Liver (tissue), 9 donors: Measurements from ENCODE around the gene MCM10. TPM values are rescaled to one million over a fixed set of nuclear protein-coding genes. Genes with fewer than 3 reads are reported as not detected.
"Not testable (repeated sequence)": the region's sequence is repeated elsewhere in the genome, so short reads cannot be mapped to it uniquely, and the experiment has no call there.

Experiments used
- DNase-seq: peaks from one replicate; pipeline ENCODE4 v3.0.0-alpha.2; 2017; ENCODE audit warnings: low spot score
- H3K27ac ChIP-seq, 2 donors: one replicate each; pipeline ENCODE4 v1.7.0; 2013; ENCODE audit warnings: inconsistent platforms in 2 of 2, low read length in 2 of 2, control low read depth in 1 of 2, low read depth in 1 of 2, mild to moderate bottlenecking in 1 of 2
- H3K27me3 ChIP-seq, 4 donors: one replicate each; pipeline versions ENCODE4 v1.6.1 to v1.7.0; 2013; ENCODE audit warnings: low read length in 3 of 4, inconsistent platforms in 1 of 4, mild to moderate bottlenecking in 1 of 4, moderate library complexity in 1 of 4; ENCODE audit not compliant: control insufficient read depth in 4 of 4, insufficient read depth in 4 of 4
- H3K36me3 ChIP-seq, 4 donors: one replicate each; pipeline versions ENCODE4 v1.6.1 to v1.7.0; 2013; ENCODE audit warnings: low read length in 3 of 4, mild to moderate bottlenecking in 3 of 4, low read depth in 1 of 4, moderate library complexity in 1 of 4; ENCODE audit not compliant: control insufficient read depth in 4 of 4, insufficient read depth in 3 of 4
- H3K4me1 ChIP-seq, 4 donors: one replicate each; pipeline versions ENCODE4 v1.6.1 to v1.7.0; 2013; ENCODE audit warnings: low read length in 3 of 4, mild to moderate bottlenecking in 3 of 4, moderate library complexity in 1 of 4; ENCODE audit not compliant: control insufficient read depth in 4 of 4, insufficient read depth in 4 of 4
- H3K4me3 ChIP-seq, 3 donors: one replicate each; pipeline versions ENCODE4 v1.6.1 to v1.7.0; 2013; ENCODE audit warnings: low read length in 3 of 3, control low read depth in 1 of 3, low read depth in 1 of 3, mild to moderate bottlenecking in 1 of 3
- H3K9ac ChIP-seq, 2 donors: one replicate each; pipeline ENCODE4 v1.7.0; 2013; ENCODE audit warnings: low read length in 2 of 2, mild to moderate bottlenecking in 2 of 2, moderate library complexity in 2 of 2, control low read depth in 1 of 2, low read depth in 1 of 2
- H3K9me3 ChIP-seq, 4 donors: one replicate each; pipeline versions ENCODE4 v1.6.1 to v1.7.0; 2013; ENCODE audit warnings: low read length in 3 of 4; ENCODE audit not compliant: control insufficient read depth in 4 of 4
- ATF3 ChIP-seq: IDR thresholded peaks from 2 replicates; pipeline ENCODE4 v1.6.1; 2016; ENCODE audit warnings: antibody characterized with exemption
- CTCF ChIP-seq: fragments of 150-350 bp; IDR thresholded peaks from 2 replicates; pipeline ENCODE4 v1.5.1; 2017; ENCODE audit warnings: improper control_type of control experiment, low read depth, low read length; ENCODE audit not compliant: missing input control
- FOXA1 ChIP-seq: IDR thresholded peaks from 2 replicates; pipeline ENCODE4 v1.6.1; 2016; ENCODE audit warnings: antibody characterized with exemption
- FOXA2 ChIP-seq: IDR thresholded peaks from 2 replicates; pipeline ENCODE4 v1.6.1; 2016; ENCODE audit warnings: antibody characterized with exemption
- GABPA ChIP-seq, 2 donors: IDR thresholded peaks in 1 of 2; conservative IDR thresholded peaks in 1 of 2; 2 replicates each; pipeline ENCODE4 v1.6.1; 2016; ENCODE audit warnings: antibody characterized with exemption in 2 of 2, mild to moderate bottlenecking in 1 of 2, moderate library complexity in 1 of 2
- HNF4A ChIP-seq, 2 donors: conservative IDR thresholded peaks; 2 replicates each; pipeline ENCODE4 v1.6.1; 2016; ENCODE audit warnings: antibody characterized with exemption in 2 of 2, mild to moderate bottlenecking in 2 of 2
- HNF4G ChIP-seq: IDR thresholded peaks from 2 replicates; pipeline ENCODE4 v1.6.1; 2016; ENCODE audit warnings: antibody characterized with exemption
- JUND ChIP-seq, 2 donors: IDR thresholded peaks; 2 replicates each; pipeline ENCODE4 v1.6.1; 2016; ENCODE audit warnings: antibody characterized with exemption in 2 of 2
- MAX ChIP-seq: IDR thresholded peaks from 2 replicates; pipeline ENCODE4 v1.6.1; 2016; ENCODE audit warnings: antibody characterized with exemption
- NR2F2 ChIP-seq: IDR thresholded peaks from 2 replicates; pipeline ENCODE4 v1.6.1; 2016; ENCODE audit warnings: antibody characterized with exemption
- RAD21 ChIP-seq, 2 donors: IDR thresholded peaks; 2 replicates each; pipeline ENCODE4 v1.6.1; 2016; ENCODE audit warnings: antibody characterized with exemption in 2 of 2, mild to moderate bottlenecking in 2 of 2
- REST ChIP-seq: IDR thresholded peaks from 2 replicates; pipeline ENCODE4 v1.6.1; 2016; ENCODE audit warnings: antibody characterized with exemption, mild to moderate bottlenecking
- RXRA ChIP-seq, 2 donors: IDR thresholded peaks; 2 replicates each; pipeline ENCODE4 v1.6.1; 2017 to 2018; ENCODE audit warnings: antibody characterized with exemption in 2 of 2, mild to moderate bottlenecking in 1 of 2
- SP1 ChIP-seq: IDR thresholded peaks from 2 replicates; pipeline ENCODE4 v1.6.1; 2018; ENCODE audit warnings: antibody characterized with exemption, mild to moderate bottlenecking
- TAF1 ChIP-seq: conservative IDR thresholded peaks from 2 replicates; pipeline ENCODE4 v1.6.1; 2016; ENCODE audit warnings: antibody characterized with exemption, mild to moderate bottlenecking
- YY1 ChIP-seq: IDR thresholded peaks from 2 replicates; pipeline ENCODE4 v1.6.1; 2016; ENCODE audit warnings: antibody characterized with exemption, mild to moderate bottlenecking
- ZBTB33 ChIP-seq: IDR thresholded peaks from 2 replicates; pipeline ENCODE4 v1.6.1; 2016; ENCODE audit warnings: antibody characterized with exemption
- WGBS: extraction: QIAGEN DNeasy Blood & Tissue Kit; methylation state at CpG from one replicate; pipeline ENCODE4 v1.1.7; 2013; 5-methylcytosine and 5-hydroxymethylcytosine counted together
- polyA plus RNA-seq, 2 donors: library from polyadenylated mRNA; stranded (reverse) in 1 of 2; unstranded in 1 of 2; fragments of 200-250 nt in 1 of 2; fragments of >200 nt in 1 of 2; fragmentation: Nextera tagmentation in 1 of 2; extraction: Ambion mirVana in 1 of 2; gene quantifications; one replicate each; pipeline versions ENCODE4 v1.2.1 to v1.2.3, GENCODE V29; 2013 to 2015
- total RNA-seq, 2 donors: library from RNA; depleted of rRNA; stranded (reverse); fragments of >200 nt; gene quantifications; one replicate each; pipeline ENCODE4 v1.2.3, GENCODE V29; 2014
- donor health status: healthy.
- donor health status: healthy.
- donor health status: healthy.
- donor health status: healthy.
- donor health status: healthy.

The MCM10 gene
- total and polyA plus RNA-seq, 4 donors: under 0.01 to 10.0 (median 0.34) TPM

- H3K36me3 ChIP-seq, DNase-seq: not testable (repeated sequence)
These were observed 80.9 kb downstream of the MCM10 start for GRCh38 chr10:13242260-13242659.

GRCh38 chr10:13247246-13247645, 85.9 kb downstream of the MCM10 start:
- no peaks in the 10 kb centered on the region for H3K36me3 ChIP-seq
- TF ChIP-seq RXRA (IDR thresholded peaks at IDR 0.05): no peak
- no peaks in the 10 kb centered on the region for H3K9me3 ChIP-seq
- 91% methylated on average over 9 of the region's 9 CpGs for WGBS
- no peaks in the 10 kb centered on the region for H3K4me1 ChIP-seq
- no peak overlapping the region for H3K9ac ChIP-seq
- no peaks in the 10 kb centered on the region for H3K27me3 ChIP-seq
- no peak overlapping the region for H3K4me3 ChIP-seq
- DNase-seq: no peak
- H3K27ac ChIP-seq: no peak overlapping the region

More at GRCh38 chr10:13242260-13242659, 80.9 kb downstream of the MCM10 start:
- WGBS: 95% methylated on average over 5 of the region's 5 CpGs
- H3K27ac ChIP-seq, H3K9ac ChIP-seq, H3K9me3 ChIP-seq, H3K4me3 ChIP-seq, H3K4me1 ChIP-seq, H3K27me3 ChIP-seq: not testable (repeated sequence)

- no peaks in the 10 kb centered on the region for H3K4me1 ChIP-seq
- H3K9ac ChIP-seq: no peak overlapping the region
- 94% methylated on average over 4 of the region's 4 CpGs for WGBS
- no peak overlapping the region for H3K27ac ChIP-seq
- no peak overlapping the region for H3K4me3 ChIP-seq
- H3K36me3 ChIP-seq: no peaks in the 10 kb centered on the region
- TF ChIP-seq SP1 (no peak), GABPA (IDR thresholded peaks at IDR 0.05 in 1 of 2, conservative IDR thresholded peaks at IDR 0.05 in 1 of 2) (no peak), NR2F2 (no peak), REST (no peak), HNF4G (no peak)
- no peak for DNase-seq
- H3K9me3 ChIP-seq: no peaks in the 10 kb centered on the region
- H3K27me3 ChIP-seq: no peaks in the 10 kb centered on the region
These were observed 86.4 kb downstream of the MCM10 start for GRCh38 chr10:13247784-13248183.

GRCh38 chr10:13253726-13254125, 92.4 kb downstream of the MCM10 start:
- Histone ChIP-seq H3K27me3 (no peaks in the 10 kb centered on the region), H3K9me3 (no peaks in the 10 kb centered on the region), H3K4me3 (no peak overlapping the region), H3K27ac (no peak overlapping the region), H3K36me3 (no peaks in the 10 kb centered on the region), H3K4me1 (no peaks in the 10 kb centered on the region), H3K9ac (no peak overlapping the region)
- 93% methylated on average over 4 of the region's 4 CpGs for WGBS
- no peak for DNase-seq
- no peak for TF ChIP-seq GABPA (IDR thresholded peaks at IDR 0.05 in 1 of 2, conservative IDR thresholded peaks at IDR 0.05 in 1 of 2)
- no peak for TF ChIP-seq ATF3
- TF ChIP-seq FOXA1: no peak
- no peak for TF ChIP-seq ZBTB33
- no peak for TF ChIP-seq TAF1
- no peak for TF ChIP-seq FOXA2
- no peak for TF ChIP-seq RAD21 (IDR thresholded peaks at IDR 0.05)
- no peak for TF ChIP-seq NR2F2
- no peak for TF ChIP-seq HNF4A (conservative IDR thresholded peaks at IDR 0.05)
- TF ChIP-seq RXRA (IDR thresholded peaks at IDR 0.05): no peak
- no peak for TF ChIP-seq CTCF
- TF ChIP-seq JUND (IDR thresholded peaks at IDR 0.05): no peak
- TF ChIP-seq HNF4G: no peak
- no peak for TF ChIP-seq YY1
- no peak for TF ChIP-seq MAX
